ENCODE results near the gene POLRMT.
"Not testable (repeated sequence)": the region's sequence is repeated elsewhere in the genome, so short reads cannot be mapped to it uniquely, and the experiment has no call there.

POLRMT gene

DNA sequence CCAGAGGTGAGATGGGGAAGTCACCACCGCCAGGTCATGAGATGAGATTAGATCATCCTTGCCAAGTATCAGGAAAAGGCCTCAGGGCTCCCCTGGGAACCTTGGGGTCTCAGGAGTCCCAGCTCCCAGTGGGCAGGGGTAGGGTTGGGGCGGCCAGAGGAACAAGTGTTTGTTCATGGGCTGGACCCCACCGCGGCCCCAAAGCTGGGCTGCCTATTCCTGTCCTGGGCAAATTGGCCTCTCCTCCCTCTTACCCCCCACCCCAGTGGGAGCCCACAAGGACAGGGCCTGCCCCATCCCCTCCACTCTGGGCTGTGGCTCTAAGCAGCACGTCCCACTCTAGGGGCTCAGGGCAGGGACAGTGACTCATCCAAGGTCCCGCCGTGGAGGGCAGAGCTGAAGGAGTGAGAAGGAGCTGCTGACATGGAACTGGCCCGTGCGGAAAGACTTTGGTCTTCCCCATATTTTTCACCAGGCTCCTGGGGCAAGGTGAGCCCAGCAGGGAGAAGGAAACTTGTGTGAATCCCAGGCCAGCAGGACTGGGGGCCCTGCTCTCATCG, 47.7 kb downstream of the POLRMT start:
- Histone ChIP-seq H3K36me3 (ENCODE audit: insufficient read depth, low read length) (peaks cover 3% of the 10 kb centered on the region; the same call in 1 of the 2 replicates), H3K9me3 (ENCODE audit: control insufficient read depth, insufficient read depth, low read length) (no peaks in the 10 kb centered on the region), H3K4me1 (ENCODE audit: insufficient read depth, low read length) (peaks cover 3% of the 10 kb centered on the region; the same call in 1 of the 2 replicates), H3K9ac (ENCODE audit: low read depth, low read length) (no peak overlapping the region)

DNA sequence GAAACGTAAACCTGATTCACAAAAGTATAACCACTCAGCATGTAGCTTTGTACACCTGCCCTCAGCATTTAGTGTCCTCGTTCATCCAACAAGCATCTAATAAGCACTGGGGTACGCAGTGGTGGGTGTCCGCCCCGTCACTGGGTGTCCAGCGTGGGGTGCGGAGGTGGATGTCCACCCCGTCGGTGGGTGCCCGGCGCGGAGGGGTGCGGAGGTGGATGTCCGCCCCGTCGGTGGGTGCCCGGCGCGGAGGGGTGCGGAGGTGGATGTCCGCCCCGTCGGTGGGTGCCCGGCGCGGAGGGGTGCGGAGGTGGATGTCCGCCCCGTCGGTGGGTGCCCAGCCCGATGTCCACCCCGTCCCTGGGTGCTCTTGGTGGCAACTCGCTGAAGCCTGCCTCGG, 48.2 kb downstream of the POLRMT start:
- H3K4me1 ChIP-seq (ENCODE audit: insufficient read depth, low read length); H3K36me3 ChIP-seq (ENCODE audit: insufficient read depth, low read length); H3K9me3 ChIP-seq (ENCODE audit: control insufficient read depth, insufficient read depth, low read length); H3K9ac ChIP-seq (ENCODE audit: low read depth, low read length): not testable (repeated sequence)

DNA sequence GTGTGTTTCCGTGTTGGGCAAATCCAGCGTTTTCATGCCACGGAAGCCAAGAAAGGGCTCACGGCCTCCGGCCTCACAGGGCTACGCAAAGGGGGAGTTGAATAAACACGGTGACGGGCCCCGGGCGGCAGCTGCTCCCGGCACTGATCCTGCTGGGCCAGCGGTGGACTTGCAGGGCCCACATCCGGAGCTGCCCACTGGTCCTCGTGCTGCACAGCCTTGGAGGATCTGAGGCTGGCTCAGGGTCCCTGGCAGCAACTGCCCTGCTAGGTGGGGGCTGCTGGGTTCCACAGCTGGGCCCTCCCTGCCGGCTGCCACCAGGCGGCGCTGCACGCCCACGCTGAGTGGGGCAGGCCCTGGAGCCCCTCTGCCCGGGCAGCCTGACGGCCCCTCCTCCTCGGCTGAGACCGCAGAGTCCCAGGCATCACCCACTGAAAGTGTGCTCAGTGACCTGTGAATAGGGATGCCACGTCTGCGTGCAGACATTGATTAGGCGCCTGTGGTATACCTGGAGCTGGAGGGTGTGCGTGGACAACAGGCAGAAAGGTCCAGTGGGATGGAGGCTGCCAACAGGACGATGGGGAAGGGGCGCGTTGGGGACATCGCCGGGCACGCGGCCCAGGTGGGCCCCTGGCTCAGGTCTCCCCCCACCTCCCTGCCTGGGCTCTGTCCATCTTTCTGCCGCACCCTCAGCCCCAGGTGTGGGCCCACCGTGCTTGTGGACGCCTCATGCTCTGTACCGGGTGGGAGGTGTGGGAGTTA, 48.9 kb downstream of the POLRMT start:
- H3K9ac ChIP-seq (ENCODE audit: low read depth, low read length), result no peak overlapping the region
- H3K36me3 ChIP-seq (ENCODE audit: insufficient read depth, low read length), result peaks cover 3% of the 10 kb centered on the region; the same call in 1 of the 2 replicates
- no peaks in the 10 kb centered on the region for H3K9me3 ChIP-seq (ENCODE audit: control insufficient read depth, insufficient read depth, low read length)
- H3K4me1 ChIP-seq (ENCODE audit: insufficient read depth, low read length), result peaks cover 3% of the 10 kb centered on the region; the same call in 1 of the 2 replicates

DNA sequence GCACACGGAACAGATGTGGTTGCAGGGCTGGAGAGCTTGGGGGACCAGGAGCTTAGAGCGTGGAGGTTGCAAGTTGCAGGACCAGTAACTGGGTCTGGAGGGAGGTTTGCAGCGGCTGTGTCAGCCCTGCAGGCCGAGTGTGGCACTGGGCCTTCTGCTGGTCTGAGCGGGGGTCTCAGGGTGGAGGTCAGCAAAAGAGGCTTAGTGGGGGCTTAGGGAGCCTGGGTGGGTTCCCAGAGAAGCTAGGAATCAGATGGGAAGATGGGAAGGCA, 49.4 kb downstream of the POLRMT start:
- no peak overlapping the region for H3K9ac ChIP-seq (ENCODE audit: low read depth, low read length)

DNA sequence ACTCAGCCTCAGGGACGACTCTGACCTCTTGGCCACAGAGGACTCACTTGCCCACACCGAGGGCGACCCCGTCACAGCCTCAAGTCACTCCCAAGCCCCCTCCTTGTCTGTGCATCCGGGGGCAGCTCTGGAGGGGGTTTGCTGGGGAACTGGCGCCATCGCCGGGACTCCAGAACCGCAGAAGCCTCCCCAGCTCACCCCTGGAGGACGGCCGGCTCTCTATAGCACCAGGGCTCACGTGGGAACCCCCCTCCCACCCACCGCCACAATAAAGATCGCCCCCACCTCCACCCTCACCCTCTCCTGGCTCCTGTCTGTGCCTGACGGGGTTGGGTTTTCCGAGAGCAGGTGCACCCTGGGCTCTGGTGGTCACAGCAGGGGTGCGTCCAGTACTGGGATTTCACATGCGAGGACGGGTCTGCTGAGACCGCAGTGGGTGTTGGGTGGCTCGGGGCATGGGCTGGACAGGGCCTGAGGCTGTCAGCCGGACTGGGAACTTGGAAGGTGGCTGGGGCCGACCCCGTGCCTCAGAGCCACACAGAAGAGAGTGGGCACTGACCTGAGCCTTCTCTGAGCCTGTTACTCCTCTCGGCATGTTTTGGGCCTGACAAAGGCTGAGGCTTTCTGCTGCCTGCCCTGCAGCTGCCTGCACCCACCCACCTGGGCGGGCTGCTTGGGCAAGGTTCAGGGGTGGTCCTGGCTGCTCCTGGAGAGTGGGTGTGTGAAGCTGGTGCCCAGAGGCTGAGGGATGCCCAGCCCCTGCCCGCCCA, 50.0 kb downstream of the POLRMT start:
- Histone ChIP-seq H3K9me3 (ENCODE audit: control insufficient read depth, insufficient read depth, low read length) (no peaks in the 10 kb centered on the region), H3K9ac (ENCODE audit: low read depth, low read length) (no peak overlapping the region), H3K4me1 (ENCODE audit: insufficient read depth, low read length) (no peaks in the 10 kb centered on the region; the same call in 1 of the 2 replicates), H3K36me3 (ENCODE audit: insufficient read depth, low read length) (peaks cover 3% of the 10 kb centered on the region; the same call in 1 of the 2 replicates)

More for the DNA sequence above, 49.4 kb downstream of the POLRMT start:
- no peaks in the 10 kb centered on the region for H3K9me3 ChIP-seq (ENCODE audit: control insufficient read depth, insufficient read depth, low read length)
- H3K36me3 ChIP-seq (ENCODE audit: insufficient read depth, low read length), result peaks cover 3% of the 10 kb centered on the region; the same call in 1 of the 2 replicates
- H3K4me1 ChIP-seq (ENCODE audit: insufficient read depth, low read length), result no peaks in the 10 kb centered on the region; the same call in 1 of the 2 replicates

DNA sequence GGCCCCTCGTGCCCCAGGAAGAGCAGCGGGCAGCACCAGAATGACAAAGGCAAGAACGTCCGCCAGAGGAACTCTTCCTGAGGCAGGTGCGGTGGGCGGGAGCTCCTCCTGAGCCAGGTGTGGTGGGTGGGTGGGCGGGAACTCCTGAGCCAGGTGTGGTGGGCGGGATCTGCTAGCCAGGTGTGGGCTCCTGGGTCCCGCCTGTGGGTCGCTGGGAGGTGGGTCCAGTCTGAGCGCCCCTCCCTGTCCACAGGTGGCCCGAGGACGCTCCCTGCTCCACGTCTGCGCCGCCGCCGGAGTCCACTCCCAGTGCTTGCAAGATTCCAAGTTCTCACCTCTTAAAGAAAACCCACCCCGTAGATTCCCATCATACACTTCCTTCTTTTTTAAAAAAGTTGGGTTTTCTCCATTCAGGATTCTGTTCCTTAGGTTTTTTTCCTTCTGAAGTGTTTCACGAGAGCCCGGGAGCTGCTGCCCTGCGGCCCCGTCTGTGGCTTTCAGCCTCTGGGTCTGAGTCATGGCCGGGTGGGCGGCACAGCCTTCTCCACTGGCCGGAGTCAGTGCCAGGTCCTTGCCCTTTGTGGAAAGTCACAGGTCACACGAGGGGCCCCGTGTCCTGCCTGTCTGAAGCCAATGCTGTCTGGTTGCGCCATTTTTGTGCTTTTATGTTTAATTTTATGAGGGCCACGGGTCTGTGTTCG, 50.7 kb downstream of the POLRMT start:
- Histone ChIP-seq H3K9ac (ENCODE audit: low read depth, low read length) (no peak overlapping the region), H3K36me3 (ENCODE audit: insufficient read depth, low read length) (peaks cover 3% of the 10 kb centered on the region; the same call in 1 of the 2 replicates)

DNA sequence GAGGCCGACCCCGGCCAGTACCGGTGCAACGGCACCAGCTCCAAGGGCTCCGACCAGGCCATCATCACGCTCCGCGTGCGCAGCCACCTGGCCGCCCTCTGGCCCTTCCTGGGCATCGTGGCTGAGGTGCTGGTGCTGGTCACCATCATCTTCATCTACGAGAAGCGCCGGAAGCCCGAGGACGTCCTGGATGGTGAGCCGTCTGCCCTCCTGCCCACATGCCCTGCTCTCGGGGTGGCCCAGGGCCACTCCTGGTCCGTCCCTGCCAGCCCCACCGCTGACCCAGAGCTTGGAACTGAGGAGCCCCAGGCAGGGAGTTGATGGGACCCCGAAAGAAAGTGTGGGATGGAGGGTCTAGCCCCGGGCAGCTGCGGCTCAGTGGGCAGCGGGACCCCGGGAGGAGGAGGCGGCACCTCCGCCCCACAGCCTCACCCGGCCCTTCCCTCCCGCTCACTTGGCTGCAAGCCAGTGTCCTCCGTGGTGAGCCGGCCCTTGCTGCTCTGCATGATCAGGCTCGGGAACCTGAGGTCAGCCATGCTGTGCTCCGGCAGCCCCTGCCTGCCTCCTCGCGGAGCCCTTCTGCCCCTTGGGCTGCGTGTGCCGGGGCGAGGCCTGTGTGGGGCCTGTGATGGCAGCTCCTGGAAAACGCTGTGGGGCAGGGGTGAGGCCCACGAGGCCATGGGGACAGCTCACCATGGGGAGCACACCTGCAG, 51.8 kb downstream of the POLRMT start:
- Histone ChIP-seq H3K9ac (ENCODE audit: low read depth, low read length) (no peak overlapping the region), H3K9me3 (ENCODE audit: control insufficient read depth, insufficient read depth, low read length) (no peaks in the 10 kb centered on the region), H3K4me1 (ENCODE audit: insufficient read depth, low read length) (no peaks in the 10 kb centered on the region), H3K36me3 (ENCODE audit: insufficient read depth, low read length) (peaks cover 3% of the 10 kb centered on the region; the same call in 1 of the 2 replicates)

More for the DNA sequence above, 50.7 kb downstream of the POLRMT start:
- no peaks in the 10 kb centered on the region for H3K9me3 ChIP-seq (ENCODE audit: control insufficient read depth, insufficient read depth, low read length)
- no peaks in the 10 kb centered on the region for H3K4me1 ChIP-seq (ENCODE audit: insufficient read depth, low read length)

DNA sequence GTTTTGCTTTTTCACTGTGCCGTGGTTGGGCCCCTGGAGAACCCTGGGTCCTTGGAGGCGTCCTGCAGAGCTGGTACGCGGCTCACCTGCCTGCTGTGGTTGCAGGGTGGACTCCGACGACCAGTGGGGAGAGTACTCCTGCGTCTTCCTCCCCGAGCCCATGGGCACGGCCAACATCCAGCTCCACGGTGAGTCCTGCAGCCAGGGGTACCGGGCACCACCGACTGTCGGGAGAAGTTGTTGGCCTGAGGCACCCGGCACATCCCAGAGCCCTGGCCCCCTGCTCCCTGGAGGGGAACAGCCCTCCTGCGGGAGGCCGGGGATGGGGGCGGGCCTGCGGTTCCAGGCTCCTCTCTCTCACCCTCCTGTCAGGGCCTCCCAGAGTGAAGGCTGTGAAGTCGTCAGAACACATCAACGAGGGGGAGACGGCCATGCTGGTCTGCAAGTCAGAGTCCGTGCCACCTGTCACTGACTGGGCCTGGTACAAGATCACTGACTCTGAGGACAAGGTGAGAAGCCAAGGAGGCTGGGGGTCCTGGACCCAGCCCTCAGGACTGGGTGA, 53.0 kb downstream of the POLRMT start:
- Histone ChIP-seq H3K36me3 (ENCODE audit: insufficient read depth, low read length) (peaks cover 3% of the 10 kb centered on the region; the same call in 1 of the 2 replicates), H3K9me3 (ENCODE audit: control insufficient read depth, insufficient read depth, low read length) (no peaks in the 10 kb centered on the region), H3K4me1 (ENCODE audit: insufficient read depth, low read length) (0 out of 2 replicates have a peak, but pooled peaks cover 3% of the 10 kb centered on the region), H3K9ac (ENCODE audit: low read depth, low read length) (no peak overlapping the region)

DNA sequence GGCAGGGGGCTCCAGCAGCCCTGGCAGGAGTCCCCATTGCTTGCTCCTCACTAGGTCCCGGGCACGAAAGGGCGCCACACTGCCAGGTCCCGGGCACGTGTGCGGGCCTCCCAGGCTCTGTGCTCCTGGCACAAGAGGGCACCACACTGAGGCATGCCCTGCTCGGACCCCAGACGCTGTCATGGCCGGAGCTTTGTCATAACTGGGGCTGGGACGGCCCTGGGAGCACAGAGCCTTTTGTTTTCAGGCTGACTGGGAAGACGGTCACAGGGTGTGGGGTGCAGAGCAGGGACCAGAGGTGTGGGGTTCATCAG, 53.5 kb downstream of the POLRMT start:
- Histone ChIP-seq H3K9me3 (ENCODE audit: control insufficient read depth, insufficient read depth, low read length) (no peaks in the 10 kb centered on the region), H3K36me3 (ENCODE audit: insufficient read depth, low read length) (peaks cover 3% of the 10 kb centered on the region; the same call in 1 of the 2 replicates), H3K4me1 (ENCODE audit: insufficient read depth, low read length) (peaks cover 7% of the 10 kb centered on the region; the same call in 1 of the 2 replicates), H3K9ac (ENCODE audit: low read depth, low read length) (no peak overlapping the region)

DNA sequence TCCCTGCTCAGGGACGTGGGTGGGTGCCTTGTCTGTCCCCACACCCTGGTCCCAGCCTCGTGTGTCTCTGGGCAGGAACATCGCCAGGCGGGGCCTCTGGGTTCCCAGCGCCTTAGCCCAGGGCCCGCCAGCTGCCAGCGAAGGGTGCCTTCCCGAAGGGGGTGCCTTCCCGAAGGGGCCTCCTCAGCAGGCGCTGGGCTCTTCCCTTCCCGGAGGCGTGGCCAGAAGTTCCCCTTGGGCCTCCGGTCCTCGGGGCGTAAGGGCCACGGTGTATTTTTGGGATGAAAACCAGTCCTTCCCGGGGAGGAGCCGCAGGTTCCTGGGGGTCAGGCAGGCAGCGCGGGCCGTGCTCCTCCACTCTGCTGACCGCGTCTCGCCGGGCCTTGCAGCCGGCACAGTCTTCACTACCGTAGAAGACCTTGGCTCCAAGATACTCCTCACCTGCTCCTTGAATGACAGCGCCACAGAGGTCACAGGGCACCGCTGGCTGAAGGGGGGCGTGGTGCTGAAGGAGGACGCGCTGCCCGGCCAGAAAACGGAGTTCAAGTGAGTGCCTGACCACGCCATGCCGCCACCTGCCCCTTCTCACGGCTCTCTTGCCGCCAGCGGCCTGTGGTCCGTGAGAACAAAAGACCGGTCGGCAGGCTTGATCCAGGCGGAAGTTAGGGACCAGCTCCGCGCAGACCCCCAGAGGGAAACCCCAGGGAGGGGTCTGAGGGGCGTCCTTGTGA, 54.1 kb downstream of the POLRMT start:
- no peaks in the 10 kb centered on the region for H3K9me3 ChIP-seq (ENCODE audit: control insufficient read depth, insufficient read depth, low read length)
- no peak overlapping the region for H3K9ac ChIP-seq (ENCODE audit: low read depth, low read length)
- H3K4me1 ChIP-seq (ENCODE audit: insufficient read depth, low read length), result peaks cover 9% of the 10 kb centered on the region; the same call in 1 of the 2 replicates
- H3K36me3 ChIP-seq (ENCODE audit: insufficient read depth, low read length), result peaks cover 3% of the 10 kb centered on the region; the same call in 1 of the 2 replicates

DNA sequence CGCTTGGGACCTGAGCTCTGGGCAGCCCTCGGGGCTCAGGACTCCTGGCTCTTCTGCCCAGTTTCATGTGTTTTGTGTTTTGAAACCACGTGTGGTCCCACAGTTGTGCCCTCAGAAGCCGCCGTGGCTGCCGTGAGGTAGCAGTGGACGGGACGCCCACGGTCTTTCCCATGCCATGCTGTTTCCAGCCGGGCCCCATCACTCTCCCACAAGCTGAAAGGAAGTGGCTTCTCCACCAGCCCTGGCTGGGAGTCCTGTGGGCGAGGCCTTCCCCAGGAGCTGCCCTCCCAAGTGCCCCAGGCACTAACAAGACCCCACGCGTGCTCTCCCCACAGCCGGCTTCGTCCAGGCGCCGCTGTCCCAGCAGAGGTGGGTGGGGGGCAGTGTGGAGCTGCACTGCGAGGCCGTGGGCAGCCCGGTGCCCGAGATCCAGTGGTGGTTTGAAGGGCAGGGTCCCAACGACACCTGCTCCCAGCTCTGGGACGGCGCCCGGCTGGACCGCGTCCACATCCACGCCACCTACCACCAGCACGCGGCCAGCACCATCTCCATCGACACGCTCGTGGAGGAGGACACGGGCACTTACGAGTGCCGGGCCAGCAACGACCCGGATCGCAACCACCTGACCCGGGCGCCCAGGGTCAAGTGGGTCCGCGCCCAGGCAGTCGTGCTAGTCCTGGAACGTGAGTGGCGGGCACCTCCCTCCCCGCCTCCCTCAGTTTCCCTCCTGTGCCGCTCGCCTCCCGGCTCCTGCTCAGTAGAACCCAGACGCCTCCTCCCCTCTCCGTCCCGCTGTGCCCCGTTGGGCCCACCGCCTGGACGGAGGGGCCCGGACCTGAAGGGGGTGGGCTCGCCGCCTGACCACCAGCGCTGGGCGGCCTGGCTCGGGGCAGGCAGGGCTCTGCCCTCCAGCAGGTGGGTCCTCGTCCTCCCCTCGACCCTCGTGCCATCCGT, 55.6 kb downstream of the POLRMT start:
- Histone ChIP-seq H3K9me3 (ENCODE audit: control insufficient read depth, insufficient read depth, low read length) (no peaks in the 10 kb centered on the region), H3K36me3 (ENCODE audit: insufficient read depth, low read length) (peaks cover 3% of the 10 kb centered on the region; the same call in 1 of the 2 replicates), H3K4me1 (ENCODE audit: insufficient read depth, low read length) (peaks cover 9% of the 10 kb centered on the region; the same call in 1 of the 2 replicates), H3K9ac (ENCODE audit: low read depth, low read length) (no peak overlapping the region)

DNA sequence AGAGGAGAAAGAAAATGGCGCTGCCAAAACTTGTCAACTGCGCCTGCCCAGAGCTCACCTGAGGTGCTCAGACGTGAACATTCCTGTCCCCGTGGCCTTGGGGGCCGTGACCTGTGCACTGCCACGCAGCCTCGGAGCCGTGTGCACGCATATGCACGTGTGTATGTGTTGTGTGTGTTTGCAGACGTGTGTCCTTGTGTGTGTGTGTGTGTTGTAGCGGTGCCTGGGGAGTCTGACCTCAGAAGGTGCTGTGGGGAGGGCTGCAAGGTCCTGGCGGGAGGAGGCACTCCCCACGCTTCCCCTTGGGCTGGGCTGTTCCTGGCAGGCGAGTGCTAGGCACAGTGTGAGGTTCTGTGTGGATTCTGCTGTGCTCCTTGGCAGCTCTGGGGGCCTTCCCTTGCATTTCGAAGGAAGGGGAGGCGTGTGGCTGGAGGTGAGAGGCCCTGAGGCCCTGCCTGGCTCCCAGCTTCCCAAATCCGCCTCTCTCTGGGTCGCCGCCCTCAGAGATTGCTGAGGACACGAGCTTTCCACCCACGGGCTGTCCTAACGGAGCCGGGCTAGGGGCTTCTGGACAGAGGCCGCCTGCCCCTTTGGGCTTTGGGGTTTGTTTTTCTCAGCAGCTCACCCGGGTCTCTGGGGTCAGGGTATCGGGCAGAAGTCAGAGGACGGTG, 56.4 kb downstream of the POLRMT start:
- Histone ChIP-seq H3K4me1 (ENCODE audit: insufficient read depth, low read length) (peaks cover 9% of the 10 kb centered on the region; the same call in 1 of the 2 replicates), H3K9ac (ENCODE audit: low read depth, low read length) (no peak overlapping the region), H3K9me3 (ENCODE audit: control insufficient read depth, insufficient read depth, low read length) (no peaks in the 10 kb centered on the region), H3K36me3 (ENCODE audit: insufficient read depth, low read length) (peaks cover 3% of the 10 kb centered on the region; the same call in 1 of the 2 replicates)
